ENCODE data around the gene CHD6.

The CHD6 gene

GRCh38 chr20:41387444-41387851 is 230.7 kb downstream of the CHD6 start:
- TF ChIP-seq, protein P1, sequence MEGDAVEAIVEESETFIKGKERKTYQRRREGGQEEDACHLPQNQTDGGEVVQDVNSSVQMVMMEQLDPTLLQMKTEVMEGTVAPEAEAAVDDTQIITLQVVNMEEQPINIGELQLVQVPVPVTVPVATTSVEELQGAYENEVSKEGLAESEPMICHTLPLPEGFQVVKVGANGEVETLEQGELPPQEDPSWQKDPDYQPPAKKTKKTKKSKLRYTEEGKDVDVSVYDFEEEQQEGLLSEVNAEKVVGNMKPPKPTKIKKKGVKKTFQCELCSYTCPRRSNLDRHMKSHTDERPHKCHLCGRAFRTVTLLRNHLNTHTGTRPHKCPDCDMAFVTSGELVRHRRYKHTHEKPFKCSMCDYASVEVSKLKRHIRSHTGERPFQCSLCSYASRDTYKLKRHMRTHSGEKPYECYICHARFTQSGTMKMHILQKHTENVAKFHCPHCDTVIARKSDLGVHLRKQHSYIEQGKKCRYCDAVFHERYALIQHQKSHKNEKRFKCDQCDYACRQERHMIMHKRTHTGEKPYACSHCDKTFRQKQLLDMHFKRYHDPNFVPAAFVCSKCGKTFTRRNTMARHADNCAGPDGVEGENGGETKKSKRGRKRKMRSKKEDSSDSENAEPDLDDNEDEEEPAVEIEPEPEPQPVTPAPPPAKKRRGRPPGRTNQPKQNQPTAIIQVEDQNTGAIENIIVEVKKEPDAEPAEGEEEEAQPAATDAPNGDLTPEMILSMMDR (IDR thresholded peaks at IDR 0.05) = no peak
- Histone ChIP-seq H3K4me3 (no peak overlapping the region), H3K27ac (no peak overlapping the region)
- no peak for DNase-seq (ENCODE audit: low spot score)

GRCh38 chr20:41386502-41387427 is 231.4 kb downstream of the CHD6 start:
- TF ChIP-seq, protein P1 (IDR thresholded peaks at IDR 0.05) = no peak
- no peak overlapping the region for H3K27ac ChIP-seq
- no peak overlapping the region for H3K4me3 ChIP-seq
- no peak for DNase-seq (ENCODE audit: low spot score)

GRCh38 chr20:41382791-41383305 is 235.3 kb downstream of the CHD6 start:
- no peak overlapping the region for H3K27ac ChIP-seq
- TF ChIP-seq, protein P1 (IDR thresholded peaks at IDR 0.05) = no peak
- DNase-seq (ENCODE audit: low spot score) = no peak
- no peak overlapping the region for H3K4me3 ChIP-seq

- TF ChIP-seq, protein P1 (IDR thresholded peaks at IDR 0.05) = no peak
- Histone ChIP-seq H3K27ac (no peak overlapping the region), H3K4me3 (no peak overlapping the region)
- no peak for DNase-seq (ENCODE audit: low spot score)
Observed at GRCh38 chr20:41380551-41381193, 237.5 kb downstream of the CHD6 start.

- no peak for DNase-seq (ENCODE audit: low spot score)
- H3K4me3 ChIP-seq = no peak overlapping the region
- TF ChIP-seq, protein P1 (IDR thresholded peaks at IDR 0.05) = no peak
- H3K27ac ChIP-seq = no peak overlapping the region
Observed at GRCh38 chr20:41379551-41379950, 238.6 kb downstream of the CHD6 start.

DNA sequence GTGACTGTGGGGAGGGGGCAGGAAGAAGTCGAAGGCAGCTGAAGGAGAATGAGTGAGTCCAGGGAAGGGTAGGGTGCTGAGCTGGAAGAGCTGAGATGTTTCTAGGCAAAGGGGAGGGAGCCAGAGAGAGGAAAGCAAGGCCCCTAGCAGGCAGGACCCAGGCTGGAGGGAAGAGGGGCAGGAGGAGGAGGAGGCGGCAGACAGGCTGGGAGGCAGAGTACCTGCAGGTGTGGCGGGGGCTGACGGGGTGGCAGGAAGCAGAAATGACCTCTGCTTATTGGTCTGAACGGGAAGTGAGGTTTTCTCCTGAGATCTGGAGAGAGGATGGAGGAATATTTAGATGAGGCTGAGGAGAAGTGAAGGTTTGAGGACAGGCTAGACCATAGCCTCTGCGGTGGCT is 240.9 kb downstream of the CHD6 start:
- TF ChIP-seq, protein P1 (IDR thresholded peaks at IDR 0.05) = no peak
- DNase-seq (ENCODE audit: low spot score) = no peak

More for the DNA sequence above, 240.9 kb downstream of the CHD6 start:
- H3K27ac ChIP-seq = no peak overlapping the region
- H3K4me3 ChIP-seq = no peak overlapping the region
